ENCODE data around the gene COG2. TPM values are rescaled to one million over a fixed set of nuclear protein-coding genes. Genes with fewer than 3 reads are reported as not detected.

The COG2 gene
- total and polyA plus RNA-seq, 2 of the 8 experiments (the other 6 are each of a cell fraction or from before 2014, with no cell fraction given): 10.3 to 36.7 TPM

DNA sequence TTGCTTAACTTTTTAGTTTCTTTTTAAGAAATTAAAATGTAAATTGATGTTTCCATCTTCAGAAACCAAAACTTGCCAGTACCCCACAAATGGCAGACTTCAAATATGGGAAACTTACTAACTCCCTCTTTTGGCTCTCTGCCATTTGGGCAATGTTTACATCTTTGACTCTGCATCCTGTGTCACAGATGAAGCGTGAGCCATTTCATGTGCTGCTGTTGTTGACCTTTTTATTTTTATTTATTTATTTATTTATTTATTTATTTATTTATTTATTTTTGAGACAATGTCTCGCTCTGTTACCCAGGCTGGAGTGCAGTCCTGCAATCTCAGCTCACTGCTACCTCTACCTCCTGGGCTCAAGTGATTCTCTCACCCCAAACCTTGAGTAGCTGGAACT is 16.0 kb upstream of the COG2 start:
- ChIA-PET POLR2A (ENCODE audit: partially characterized antibody) (no interaction called here), CTCF (ENCODE audit: partially characterized antibody) (interaction anchor here (1.1 kb wide), 1 partner anchor 9 kb away, joined by 5 read pairs; no protein-coding TSS in a partner anchor)
- Histone ChIP-seq H3K79me1 (ENCODE audit: low read depth, low read length) (no peaks in the 10 kb centered on the region), H4K5ac (ENCODE audit: insufficient read length, low read depth, low read length) (no peak overlapping the region), H2BK20ac (ENCODE audit: low read length) (no peak overlapping the region), H3K56ac (replicated peaks; ENCODE audit: insufficient read length, low read depth, low read length) (no peak overlapping the region), H3K14ac (ENCODE audit: insufficient read length) (no peak overlapping the region), H2BK5ac (ENCODE audit: low read depth, low read length) (no peak overlapping the region), H2AK5ac (ENCODE audit: low read depth, low read length) (no peak overlapping the region), H3K27ac (ENCODE audit: low read depth, low read length) (no peak overlapping the region), H3K4me2 (ENCODE audit: insufficient read depth in 1 of 2, low read depth in 2 of 2, low read length in 2 of 2) (no peak overlapping the region), H2BK15ac (ENCODE audit: low read length) (no peak overlapping the region), H2BK120ac (replicated peaks; ENCODE audit: low read depth, low read length) (no peak overlapping the region), H4K91ac (replicated peaks; ENCODE audit: insufficient read length, low read length) (no peak overlapping the region), H3K23ac (ENCODE audit: insufficient read length) (no peak overlapping the region), H3K4ac (replicated peaks; ENCODE audit: insufficient read length, low read depth, low read length) (no peak overlapping the region), H3K79me2 (ENCODE audit: control insufficient read depth in 1 of 2, insufficient read depth in 2 of 2, low read length in 2 of 2) (no peaks in the 10 kb centered on the region), H2BK12ac (ENCODE audit: low read depth, low read length) (no peak overlapping the region), H3K27me3 (replicated peaks in 1 of 4; ENCODE audit: control insufficient read depth in 3 of 4, extremely low read depth in 1 of 4, insufficient read depth in 3 of 4, low read length in 3 of 4) (no peaks in the 10 kb centered on the region), H3K4me1 (replicated peaks in 1 of 4; ENCODE audit: control insufficient read depth in 3 of 4, insufficient read depth in 4 of 4, low read length in 3 of 4) (no peaks in the 10 kb centered on the region; a peak in 2 of 7 replicates), H3K36me3 (ENCODE audit: control insufficient read depth in 2 of 4, insufficient read depth in 4 of 4, low read length in 3 of 4) (no peaks in the 10 kb centered on the region), H3K9me3 (ENCODE audit: insufficient read depth in 2 of 2, low read depth in 1 of 2, low read length in 1 of 2) (no peaks in the 10 kb centered on the region), H3K23me2 (ENCODE audit: low read depth, low read length) (peaks cover under 1% of the 10 kb centered on the region; the same call in 1 of the 2 replicates), H4K8ac (ENCODE audit: extremely low read depth, insufficient read depth, low read length) (no peak overlapping the region), H4K20me1 (replicated peaks in 1 of 2; ENCODE audit: control insufficient read depth in 1 of 2, insufficient read depth in 2 of 2, low read length in 2 of 2) (no peaks in the 10 kb centered on the region), H2AFZ (ENCODE audit: low read length) (no peak overlapping the region), H3K9ac (replicated peaks in 1 of 4; ENCODE audit: extremely low read depth in 1 of 4, low read depth in 3 of 4, low read length in 3 of 4) (no peak overlapping the region), H3K18ac (ENCODE audit: extremely low read depth, low read length) (no peak overlapping the region), H3K4me3 (ENCODE audit: extremely low read depth in 1 of 4, insufficient read depth in 2 of 4, low read depth in 3 of 4, low read length in 4 of 4) (no peak overlapping the region)
- DNase-seq (ENCODE audit: low read depth in 1 of 2, low spot score in 2 of 2) (no peak), FAIRE-seq (no peak)
- 89% methylated on average over 2 of the region's 2 CpGs; no CpG with 5 or more reads in 1 of the 2 experiments for WGBS, 2 experiments (ENCODE audit: extremely low coverage in 1 of 2, insufficient coverage in 1 of 2, insufficient read length in 1 of 2, insufficient replicate concordance in 2 of 2, low coverage in 1 of 2, low lambda C conversion rate in 2 of 2, missing lambda C conversion rate in 1 of 2)
- TF ChIP-seq CREB1 (IDR thresholded peaks at IDR 0.05) (no peak), HDAC2 (IDR thresholded peaks at IDR 0.05; ENCODE audit: borderline replicate concordance in 1 of 2, low read depth in 2 of 2, low read length in 2 of 2) (no peak), SIX5 (IDR thresholded peaks at IDR 0.05; ENCODE audit: low read depth, low read length) (no peak), MAFK (IDR thresholded peaks at IDR 0.05; ENCODE audit: low read depth, low read length) (no peak), TBP (IDR thresholded peaks at IDR 0.05; ENCODE audit: low read depth, low read length) (no peak), HDAC6 (IDR thresholded peaks at IDR 0.05; ENCODE audit: low read depth, low read length) (no peak), CHD1 (IDR thresholded peaks at IDR 0.05; ENCODE audit: low read depth, low read length) (no peak), POU5F1 (IDR thresholded peaks at IDR 0.05; ENCODE audit: low read depth, low read length) (no peak), KDM5A (IDR thresholded peaks at IDR 0.05; ENCODE audit: low read length) (no peak), CTCF (IDR thresholded peaks at IDR 0.05; ENCODE audit: control extremely low read depth in 1 of 3, insufficient read depth in 1 of 3, low read depth in 1 of 3, low read length in 3 of 3) (no peak)
- TF ChIP-seq, protein P1, sequence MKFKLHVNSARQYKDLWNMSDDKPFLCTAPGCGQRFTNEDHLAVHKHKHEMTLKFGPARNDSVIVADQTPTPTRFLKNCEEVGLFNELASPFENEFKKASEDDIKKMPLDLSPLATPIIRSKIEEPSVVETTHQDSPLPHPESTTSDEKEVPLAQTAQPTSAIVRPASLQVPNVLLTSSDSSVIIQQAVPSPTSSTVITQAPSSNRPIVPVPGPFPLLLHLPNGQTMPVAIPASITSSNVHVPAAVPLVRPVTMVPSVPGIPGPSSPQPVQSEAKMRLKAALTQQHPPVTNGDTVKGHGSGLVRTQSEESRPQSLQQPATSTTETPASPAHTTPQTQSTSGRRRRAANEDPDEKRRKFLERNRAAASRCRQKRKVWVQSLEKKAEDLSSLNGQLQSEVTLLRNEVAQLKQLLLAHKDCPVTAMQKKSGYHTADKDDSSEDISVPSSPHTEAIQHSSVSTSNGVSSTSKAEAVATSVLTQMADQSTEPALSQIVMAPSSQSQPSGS (IDR thresholded peaks at IDR 0.05; ENCODE audit: low read length): no peak

All from H1 (cell line).